Measurements from ENCODE around the gene POLE3. TPM values are rescaled to one million over a fixed set of nuclear protein-coding genes. Genes with fewer than 3 reads are reported as not detected.

POLE3 gene
- total and polyA plus RNA-seq, 4 donors: 21.7 to 42.9 (median 28.4) TPM

GRCh38 chr9:113427629-113428028 is 17.2 kb upstream of the POLE3 start:
- ATAC-seq (ENCODE audit: insufficient read depth, low FRiP score) (no peak), DNase-seq (no peak)
- H3K4me1 ChIP-seq (ENCODE audit: control insufficient read depth in 5 of 5, insufficient read depth in 5 of 5, low read length in 5 of 5): no peaks in the 10 kb centered on the region
- no peaks in the 10 kb centered on the region for H3K36me3 ChIP-seq (ENCODE audit: control insufficient read depth in 4 of 4, insufficient read depth in 4 of 4, low read length in 4 of 4)
- no peaks in the 10 kb centered on the region for H3K9me3 ChIP-seq (ENCODE audit: control insufficient read depth in 4 of 4, insufficient read depth in 3 of 4, low read length in 3 of 4)
- H3K9ac ChIP-seq (ENCODE audit: insufficient read depth in 1 of 2, low read length in 2 of 2): no peak overlapping the region
- no peaks in the 10 kb centered on the region for H3K27me3 ChIP-seq (ENCODE audit: control insufficient read depth in 3 of 3, insufficient read depth in 3 of 3, low read length in 2 of 3)
- no peak overlapping the region for H3K27ac ChIP-seq (ENCODE audit: low read depth in 1 of 2, low read length in 1 of 2)
- H3K4me3 ChIP-seq: no peak overlapping the region
- TF ChIP-seq, protein P1, sequence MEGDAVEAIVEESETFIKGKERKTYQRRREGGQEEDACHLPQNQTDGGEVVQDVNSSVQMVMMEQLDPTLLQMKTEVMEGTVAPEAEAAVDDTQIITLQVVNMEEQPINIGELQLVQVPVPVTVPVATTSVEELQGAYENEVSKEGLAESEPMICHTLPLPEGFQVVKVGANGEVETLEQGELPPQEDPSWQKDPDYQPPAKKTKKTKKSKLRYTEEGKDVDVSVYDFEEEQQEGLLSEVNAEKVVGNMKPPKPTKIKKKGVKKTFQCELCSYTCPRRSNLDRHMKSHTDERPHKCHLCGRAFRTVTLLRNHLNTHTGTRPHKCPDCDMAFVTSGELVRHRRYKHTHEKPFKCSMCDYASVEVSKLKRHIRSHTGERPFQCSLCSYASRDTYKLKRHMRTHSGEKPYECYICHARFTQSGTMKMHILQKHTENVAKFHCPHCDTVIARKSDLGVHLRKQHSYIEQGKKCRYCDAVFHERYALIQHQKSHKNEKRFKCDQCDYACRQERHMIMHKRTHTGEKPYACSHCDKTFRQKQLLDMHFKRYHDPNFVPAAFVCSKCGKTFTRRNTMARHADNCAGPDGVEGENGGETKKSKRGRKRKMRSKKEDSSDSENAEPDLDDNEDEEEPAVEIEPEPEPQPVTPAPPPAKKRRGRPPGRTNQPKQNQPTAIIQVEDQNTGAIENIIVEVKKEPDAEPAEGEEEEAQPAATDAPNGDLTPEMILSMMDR (IDR thresholded peaks at IDR 0.05; ENCODE audit: control extremely low read depth, extremely low read depth): no peak
- WGBS, 2 donors: 83 to 86% methylated on average over 2 of the region's 2 CpGs

DNA sequence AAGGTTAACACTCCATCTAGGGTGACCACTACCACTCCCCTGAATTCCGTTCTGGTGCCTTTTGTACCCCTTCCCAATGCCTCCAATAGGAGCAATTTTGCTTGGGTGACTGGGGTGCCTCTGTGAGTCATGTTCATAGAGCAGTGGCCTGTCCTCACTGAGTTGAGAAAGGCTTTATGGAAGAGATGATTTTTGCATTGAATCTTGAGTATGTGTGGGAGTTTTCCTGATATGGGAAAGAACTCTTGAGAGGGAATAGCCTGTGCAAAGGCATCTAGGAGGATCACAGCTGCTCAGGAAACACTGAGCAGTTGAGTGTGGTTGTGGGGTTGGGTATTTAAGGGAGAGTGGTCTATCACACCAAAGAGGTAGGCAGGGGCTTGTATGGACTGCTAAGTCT is 16.2 kb upstream of the POLE3 start:
- no peak for ATAC-seq (ENCODE audit: insufficient read depth, low FRiP score)
- TF ChIP-seq, protein P1 (IDR thresholded peaks at IDR 0.05; ENCODE audit: control extremely low read depth, extremely low read depth): no peak

GRCh38 chr9:113425072-113425471 is 14.6 kb upstream of the POLE3 start:
- Histone ChIP-seq H3K4me3 (no peak overlapping the region), H3K27ac (ENCODE audit: low read depth in 1 of 2, low read length in 1 of 2) (no peak overlapping the region), H3K9me3 (ENCODE audit: control insufficient read depth in 4 of 4, insufficient read depth in 3 of 4, low read length in 3 of 4) (no peaks in the 10 kb centered on the region), H3K9ac (ENCODE audit: insufficient read depth in 1 of 2, low read length in 2 of 2) (no peak overlapping the region), H3K27me3 (ENCODE audit: control insufficient read depth in 3 of 3, insufficient read depth in 3 of 3, low read length in 2 of 3) (no peaks in the 10 kb centered on the region), H3K36me3 (ENCODE audit: control insufficient read depth in 4 of 4, insufficient read depth in 4 of 4, low read length in 4 of 4) (no peaks in the 10 kb centered on the region), H3K4me1 (ENCODE audit: control insufficient read depth in 5 of 5, insufficient read depth in 5 of 5, low read length in 5 of 5) (no peaks in the 10 kb centered on the region)
- ATAC-seq (ENCODE audit: insufficient read depth, low FRiP score) (no peak), DNase-seq (peak in 1 of 3 donors; percentile 5)
- TF ChIP-seq, protein P1 (IDR thresholded peaks at IDR 0.05; ENCODE audit: control extremely low read depth, extremely low read depth): no peak
- 14 to 35% methylated on average over 2 of the region's 2 CpGs for WGBS, 2 donors

More for the DNA sequence above, 16.2 kb upstream of the POLE3 start:
- 35 to 89% methylated on average over 1 of the region's 1 CpG for WGBS, 2 donors
- H3K27me3 ChIP-seq (ENCODE audit: control insufficient read depth in 3 of 3, insufficient read depth in 3 of 3, low read length in 2 of 3): no peaks in the 10 kb centered on the region
- DNase-seq: no peak
- H3K4me3 ChIP-seq: no peak overlapping the region
- no peaks in the 10 kb centered on the region for H3K36me3 ChIP-seq (ENCODE audit: control insufficient read depth in 4 of 4, insufficient read depth in 4 of 4, low read length in 4 of 4)
- H3K9ac ChIP-seq (ENCODE audit: insufficient read depth in 1 of 2, low read length in 2 of 2): no peak overlapping the region
- no peaks in the 10 kb centered on the region for H3K9me3 ChIP-seq (ENCODE audit: control insufficient read depth in 4 of 4, insufficient read depth in 3 of 4, low read length in 3 of 4)
- H3K27ac ChIP-seq (ENCODE audit: low read depth in 1 of 2, low read length in 1 of 2): no peak overlapping the region
- no peaks in the 10 kb centered on the region for H3K4me1 ChIP-seq (ENCODE audit: control insufficient read depth in 5 of 5, insufficient read depth in 5 of 5, low read length in 5 of 5)

DNA sequence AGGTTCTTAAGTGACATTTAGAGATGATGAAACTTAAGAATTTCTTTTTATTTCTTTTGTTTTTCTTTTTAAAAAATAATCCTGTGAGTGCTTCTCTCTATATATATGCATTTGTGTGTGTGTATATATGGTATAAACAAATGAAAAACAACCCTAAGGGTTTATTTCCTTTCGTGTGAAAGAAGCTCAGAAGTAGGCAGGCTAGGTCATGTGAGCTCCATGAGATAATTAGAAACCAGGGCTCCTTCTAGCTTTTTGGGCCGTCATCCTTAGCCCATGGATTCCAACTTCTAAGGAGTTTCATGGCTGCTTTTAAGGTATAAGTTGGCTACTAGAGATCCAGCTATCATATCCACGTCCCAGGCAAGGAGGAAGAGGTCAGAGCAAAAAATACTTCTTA is 11.3 kb upstream of the POLE3 start:
- Histone ChIP-seq H3K4me3 (no peak overlapping the region), H3K27me3 (ENCODE audit: control insufficient read depth in 3 of 3, insufficient read depth in 3 of 3, low read length in 2 of 3) (no peaks in the 10 kb centered on the region), H3K36me3 (ENCODE audit: control insufficient read depth in 4 of 4, insufficient read depth in 4 of 4, low read length in 4 of 4) (no peaks in the 10 kb centered on the region), H3K4me1 (ENCODE audit: control insufficient read depth in 5 of 5, insufficient read depth in 5 of 5, low read length in 5 of 5) (no peaks in the 10 kb centered on the region), H3K9ac (ENCODE audit: insufficient read depth in 1 of 2, low read length in 2 of 2) (no peak overlapping the region), H3K27ac (ENCODE audit: low read depth in 1 of 2, low read length in 1 of 2) (no peak overlapping the region), H3K9me3 (ENCODE audit: control insufficient read depth in 4 of 4, insufficient read depth in 3 of 4, low read length in 3 of 4) (no peaks in the 10 kb centered on the region)
- DNase-seq (no peak), ATAC-seq (ENCODE audit: insufficient read depth, low FRiP score) (no peak)
- 75% methylated on average over 3 of the region's 3 CpGs for WGBS, 2 donors
- TF ChIP-seq, protein P1 (IDR thresholded peaks at IDR 0.05; ENCODE audit: control extremely low read depth, extremely low read depth): no peak

Data from lung (tissue), 12 donors.